Mesodermal cell (in vitro differentiated cells): ENCODE data around the gene RFLNA.
"Not testable (repeated sequence)": the region's sequence is repeated elsewhere in the genome, so short reads cannot be mapped to it uniquely, and the experiment has no call there.

Experiments
- H3K27ac ChIP-seq: 2 replicates; pipeline ENCODE4 v1.7.0; 2013; ENCODE audit warnings: mild to moderate bottlenecking, low read depth, low read length, moderate library complexity; ENCODE audit not compliant: severe bottlenecking
- H3K36me3 ChIP-seq: 2 replicates; pipeline ENCODE4 v1.7.1; 2013; ENCODE audit warnings: mild to moderate bottlenecking, low read length, moderate library complexity; ENCODE audit not compliant: control insufficient read depth, insufficient read depth
- H3K4me1 ChIP-seq: one replicate; pipeline ENCODE4 v1.7.1; 2013; ENCODE audit warnings: mild to moderate bottlenecking, low read length; ENCODE audit not compliant: insufficient read depth, control insufficient read depth, poor library complexity, severe bottlenecking
- H3K4me3 ChIP-seq: 2 replicates; pipeline ENCODE4 v1.7.0; 2013; ENCODE audit warnings: low read length, control low read depth, mild to moderate bottlenecking; ENCODE audit not compliant: insufficient read depth, poor library complexity, severe bottlenecking; ENCODE audit errors: extremely low read depth
- H3K9me3 ChIP-seq: 2 replicates; pipeline ENCODE4 v1.7.1; 2013; ENCODE audit warnings: mild to moderate bottlenecking, low read length, moderate library complexity; ENCODE audit not compliant: control insufficient read depth
- WGBS, 2 experiments: methylation state at CpG; one replicate each; pipeline ENCODE4 v1.1.5; 2013; ENCODE audit warnings: missing lambda C conversion rate in 2 of 2; ENCODE audit not compliant: insufficient coverage in 2 of 2; 5-methylcytosine and 5-hydroxymethylcytosine counted together

Gene RFLNA

GRCh38 chr12:124297389-124297788, 2.5 kb downstream of the RFLNA start:
- Histone ChIP-seq H3K27ac (no peak overlapping the region), H3K4me3 (no peak overlapping the region), H3K4me1 (peaks cover 13% of the 10 kb centered on the region), H3K9me3 (no peaks in the 10 kb centered on the region), H3K36me3 (no peaks in the 10 kb centered on the region)
- WGBS, 2 experiments: 83 to 93% methylated on average over 2 to 3 of the region's 4 CpGs

GRCh38 chr12:124297856-124298255, 3.0 kb downstream of the RFLNA start:
- H3K27ac ChIP-seq: no peak overlapping the region
- H3K9me3 ChIP-seq: no peaks in the 10 kb centered on the region
- WGBS, 2 experiments: 83 to 88% methylated on average over 13 to 18 of the region's 19 CpGs
- peaks cover 13% of the 10 kb centered on the region for H3K4me1 ChIP-seq
- no peaks in the 10 kb centered on the region for H3K36me3 ChIP-seq
- H3K4me3 ChIP-seq: no peak overlapping the region

- WGBS, 2 experiments: 90 to 94% methylated on average over 5 to 9 of the region's 10 CpGs
- Histone ChIP-seq H3K9me3 (no peaks in the 10 kb centered on the region), H3K27ac (no peak overlapping the region), H3K4me3 (no peak overlapping the region), H3K4me1 (peaks cover 10% of the 10 kb centered on the region), H3K36me3 (no peaks in the 10 kb centered on the region)
Observed at GRCh38 chr12:124298685-124299410, 4.0 kb downstream of the RFLNA start.

GRCh38 chr12:124299628-124300388, 4.9 kb downstream of the RFLNA start:
- H3K4me3 ChIP-seq: no peak overlapping the region
- 75 to 82% methylated on average over 6 to 7 of the region's 9 CpGs for WGBS, 2 experiments
- no peak overlapping the region for H3K27ac ChIP-seq
- H3K4me1 ChIP-seq: no peaks in the 10 kb centered on the region
- H3K36me3 ChIP-seq: no peaks in the 10 kb centered on the region
- no peaks in the 10 kb centered on the region for H3K9me3 ChIP-seq

- 71 to 79% methylated on average over 3 of the region's 3 CpGs for WGBS, 2 experiments
- H3K36me3 ChIP-seq, H3K4me1 ChIP-seq, H3K9me3 ChIP-seq, H3K27ac ChIP-seq, H3K4me3 ChIP-seq: not testable (repeated sequence)
Observed at GRCh38 chr12:124300657-124301056, 5.8 kb downstream of the RFLNA start.

- no peaks in the 10 kb centered on the region for H3K36me3 ChIP-seq
- no peak overlapping the region for H3K4me3 ChIP-seq
- WGBS, 2 experiments: 82 to 87% methylated on average over 13 of the region's 14 CpGs
- no peaks in the 10 kb centered on the region for H3K9me3 ChIP-seq
- no peaks in the 10 kb centered on the region for H3K4me1 ChIP-seq
- no peak overlapping the region for H3K27ac ChIP-seq
Observed at GRCh38 chr12:124301084-124301654, 6.3 kb downstream of the RFLNA start.

- 98 to 99% methylated on average over 16 of the region's 18 CpGs for WGBS, 2 experiments
- Histone ChIP-seq H3K27ac (no peak overlapping the region), H3K4me3 (no peak overlapping the region), H3K9me3 (no peaks in the 10 kb centered on the region), H3K36me3 (no peaks in the 10 kb centered on the region), H3K4me1 (no peaks in the 10 kb centered on the region)
Observed at GRCh38 chr12:124302241-124302806, 7.4 kb downstream of the RFLNA start.

GRCh38 chr12:124302807-124303578, 8.1 kb downstream of the RFLNA start:
- no peak overlapping the region for H3K27ac ChIP-seq
- no peak overlapping the region for H3K4me3 ChIP-seq
- 90% methylated on average over 23 to 26 of the region's 27 CpGs for WGBS, 2 experiments
- no peaks in the 10 kb centered on the region for H3K9me3 ChIP-seq
- no peaks in the 10 kb centered on the region for H3K4me1 ChIP-seq
- H3K36me3 ChIP-seq: no peaks in the 10 kb centered on the region

GRCh38 chr12:124303579-124304313, 8.9 kb downstream of the RFLNA start:
- 93 to 94% methylated on average over 37 to 38 of the region's 38 CpGs for WGBS, 2 experiments
- no peak overlapping the region for H3K4me3 ChIP-seq
- no peaks in the 10 kb centered on the region for H3K4me1 ChIP-seq
- H3K36me3 ChIP-seq: no peaks in the 10 kb centered on the region
- no peaks in the 10 kb centered on the region for H3K9me3 ChIP-seq
- no peak overlapping the region for H3K27ac ChIP-seq

GRCh38 chr12:124304314-124304790, 9.5 kb downstream of the RFLNA start:
- 93 to 95% methylated on average over 18 to 20 of the region's 20 CpGs for WGBS, 2 experiments
- H3K9me3 ChIP-seq: no peaks in the 10 kb centered on the region
- no peaks in the 10 kb centered on the region for H3K4me1 ChIP-seq

More at GRCh38 chr12:124304314-124304790, 9.5 kb downstream of the RFLNA start:
- no peak overlapping the region for H3K4me3 ChIP-seq
- H3K27ac ChIP-seq: no peak overlapping the region
- no peaks in the 10 kb centered on the region for H3K36me3 ChIP-seq
